Natural killer cell (primary cell): ENCODE measurements around the gene TNFAIP2. TPM values are rescaled to one million over a fixed set of nuclear protein-coding genes. Genes with fewer than 3 reads are reported as not detected.

Source experiments
- ATAC-seq, 3 donors: fragments of 150-1000 bp in 2 of 3; fragments of 200-7000 bp in 1 of 3; cut with Tn5 transposase; 1 replicate in 1 of 3; 2 replicates in 2 of 3; pipeline ENCODE4 v1.10.0; 2021; ENCODE audit warnings: mild to moderate bottlenecking in 2 of 3, moderate library complexity in 2 of 3
- DNase-seq, 2 donors: peaks; one replicate each; pipeline versions ENCODE4 v3.0.0 to v3.0.0-alpha.2; 2013 to 2021; ENCODE audit warnings: mixed read lengths in 1 of 2
- H3K27ac ChIP-seq: one replicate; pipeline ENCODE4 v1.5.1; 2013; ENCODE audit warnings: mild to moderate bottlenecking, low read length
- H3K27me3 ChIP-seq: one replicate; pipeline ENCODE4 v1.6.1; 2013; ENCODE audit warnings: low read length; ENCODE audit not compliant: control insufficient read depth, insufficient read depth
- H3K36me3 ChIP-seq: one replicate; pipeline ENCODE4 v1.6.1; 2013; ENCODE audit warnings: low read length; ENCODE audit not compliant: control insufficient read depth, insufficient read depth
- H3K4me1 ChIP-seq: one replicate; pipeline ENCODE4 v1.6.1; 2013; ENCODE audit warnings: low read length; ENCODE audit not compliant: control insufficient read depth, insufficient read depth
- H3K4me3 ChIP-seq: one replicate; pipeline ENCODE4 v1.5.1; 2013; ENCODE audit warnings: low read length
- H3K9me3 ChIP-seq: one replicate; pipeline ENCODE4 v1.6.1; 2013; ENCODE audit warnings: low read length; ENCODE audit not compliant: control insufficient read depth, insufficient read depth
- H3K27ac Mint-ChIP-seq, 2 donors: one replicate each; pipeline ENCODE4 v1.8.0; 2022; ENCODE audit warnings: mild to moderate bottlenecking in 2 of 2, mixed read lengths in 2 of 2, moderate library complexity in 1 of 2
- H3K27me3 Mint-ChIP-seq, 2 donors: one replicate each; pipeline ENCODE4 v1.8.0; 2022; ENCODE audit warnings: low read depth in 2 of 2, mixed read lengths in 2 of 2
- H3K36me3 Mint-ChIP-seq: one replicate; pipeline ENCODE4 v1.8.0; 2022; ENCODE audit warnings: mixed read lengths
- H3K4me1 Mint-ChIP-seq, 2 donors: one replicate each; pipeline ENCODE4 v1.8.0; 2022; ENCODE audit warnings: mixed read lengths in 2 of 2
- H3K4me3 Mint-ChIP-seq: one replicate; pipeline ENCODE4 v1.8.0; 2022; ENCODE audit warnings: mild to moderate bottlenecking, moderate library complexity, mixed read lengths
- H3K9me3 Mint-ChIP-seq, 2 donors: one replicate each; pipeline ENCODE4 v1.8.0; 2022; ENCODE audit warnings: mixed read lengths in 2 of 2
- WGBS: methylation state at CpG from one replicate; pipeline ENCODE4 v1.1.7; 2013; ENCODE audit warnings: missing lambda C conversion rate; ENCODE audit not compliant: insufficient coverage; 5-methylcytosine and 5-hydroxymethylcytosine counted together
- intact Hi-C: fragments of 100-400 bp; cut with micrococcal nuclease; formaldehyde crosslinking; loops from one replicate; pipeline ENCODE4 v1.14.2; 2022
- total RNA-seq, 4 donors: library from RNA; stranded (reverse); fragments of 120-200 nt in 1 of 4; gene quantifications; one replicate each; pipeline versions ENCODE4 v1.2.3 to v1.2.4, GENCODE V29; 2013 to 2022
- TF ChIP-seq, protein P1 (sequence below): fragments of 200-600 bp; IDR thresholded peaks from one replicate; pipeline ENCODE4 v1.8.0; 2022; ENCODE audit warnings: antibody characterized with exemption

The TNFAIP2 gene
- total RNA-seq, 3 donors from 2014 or later (not counting 1 experiment from before 2014, with no cell fraction given): 14.2 to 89.8 (median 50.1) TPM

DNA sequence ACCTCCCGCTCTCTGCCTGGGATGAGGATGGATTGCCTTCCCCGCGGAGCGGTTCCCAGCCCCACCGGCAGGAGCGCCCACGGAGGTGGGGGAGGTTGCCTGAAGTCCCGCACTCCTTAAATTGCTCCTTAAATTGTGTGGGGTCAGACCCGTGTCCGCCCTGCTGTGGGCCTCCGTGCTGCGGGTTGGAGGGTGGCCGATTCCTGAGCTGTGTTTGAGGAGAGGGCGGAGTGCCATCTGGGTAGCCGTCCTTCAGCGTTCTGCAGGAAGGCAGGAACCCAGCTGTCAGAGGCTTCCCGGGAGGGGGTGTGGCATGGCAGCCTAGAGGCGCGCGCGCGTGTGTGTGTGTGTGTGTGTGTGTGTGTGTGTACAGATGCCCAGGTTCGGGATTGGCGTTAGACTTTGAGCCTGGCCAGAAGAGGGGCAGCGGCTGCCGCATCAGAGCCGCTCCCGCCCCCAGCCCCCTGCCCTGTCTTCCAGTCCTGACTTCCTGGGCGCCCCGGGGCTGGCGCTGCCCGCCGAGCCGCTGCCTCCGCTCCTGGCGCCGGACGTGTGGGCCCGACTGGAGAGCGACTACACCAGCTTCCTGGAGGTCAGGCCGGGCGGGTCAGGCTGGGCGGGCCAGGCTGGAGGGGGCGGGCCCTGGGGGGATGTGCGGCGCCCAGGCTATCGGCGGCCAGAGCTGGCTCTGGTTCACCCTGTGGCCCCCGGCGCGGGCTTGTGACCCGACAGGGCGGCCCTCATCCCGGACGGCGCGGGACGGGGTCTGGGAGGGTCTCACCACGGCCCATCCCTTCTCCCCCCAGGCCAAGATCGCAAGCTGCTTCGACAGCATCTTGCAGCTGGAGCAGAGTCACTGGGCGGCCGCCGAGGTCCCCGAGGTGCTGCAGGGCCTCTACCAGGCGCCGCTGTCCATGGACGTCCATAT lies 19.5 kb upstream of the TNFAIP2 start:
- Histone ChIP-seq H3K27me3 (peaks cover 14% of the 10 kb centered on the region), H3K4me1 (peaks cover 19% of the 10 kb centered on the region), H3K4me3 (no peak overlapping the region), H3K36me3 (no peaks in the 10 kb centered on the region), H3K27ac (no peak overlapping the region), H3K9me3 (no peaks in the 10 kb centered on the region)
- 10% methylated on average over 68 of the region's 68 CpGs for WGBS
- Mint-ChIP-seq H3K36me3 (no peaks in the 10 kb centered on the region), H3K27me3 (peaks cover 11 to 26% of the 10 kb centered on the region in 2 donors), H3K9me3 (no peaks in the 10 kb centered on the region), H3K27ac (no peak overlapping the region), H3K4me1 (peaks cover 6 to 7% of the 10 kb centered on the region in 2 donors), H3K4me3 (no peak overlapping the region)
- intact Hi-C loops: loop anchor here (2.0 kb wide), 1 partner anchor 189 kb away; no protein-coding TSS in a partner anchor
- TF ChIP-seq, protein P1, sequence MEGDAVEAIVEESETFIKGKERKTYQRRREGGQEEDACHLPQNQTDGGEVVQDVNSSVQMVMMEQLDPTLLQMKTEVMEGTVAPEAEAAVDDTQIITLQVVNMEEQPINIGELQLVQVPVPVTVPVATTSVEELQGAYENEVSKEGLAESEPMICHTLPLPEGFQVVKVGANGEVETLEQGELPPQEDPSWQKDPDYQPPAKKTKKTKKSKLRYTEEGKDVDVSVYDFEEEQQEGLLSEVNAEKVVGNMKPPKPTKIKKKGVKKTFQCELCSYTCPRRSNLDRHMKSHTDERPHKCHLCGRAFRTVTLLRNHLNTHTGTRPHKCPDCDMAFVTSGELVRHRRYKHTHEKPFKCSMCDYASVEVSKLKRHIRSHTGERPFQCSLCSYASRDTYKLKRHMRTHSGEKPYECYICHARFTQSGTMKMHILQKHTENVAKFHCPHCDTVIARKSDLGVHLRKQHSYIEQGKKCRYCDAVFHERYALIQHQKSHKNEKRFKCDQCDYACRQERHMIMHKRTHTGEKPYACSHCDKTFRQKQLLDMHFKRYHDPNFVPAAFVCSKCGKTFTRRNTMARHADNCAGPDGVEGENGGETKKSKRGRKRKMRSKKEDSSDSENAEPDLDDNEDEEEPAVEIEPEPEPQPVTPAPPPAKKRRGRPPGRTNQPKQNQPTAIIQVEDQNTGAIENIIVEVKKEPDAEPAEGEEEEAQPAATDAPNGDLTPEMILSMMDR: no peak
- peak in 1 of 2 donors; percentile 19 for DNase-seq
- ATAC-seq: no peak

DNA sequence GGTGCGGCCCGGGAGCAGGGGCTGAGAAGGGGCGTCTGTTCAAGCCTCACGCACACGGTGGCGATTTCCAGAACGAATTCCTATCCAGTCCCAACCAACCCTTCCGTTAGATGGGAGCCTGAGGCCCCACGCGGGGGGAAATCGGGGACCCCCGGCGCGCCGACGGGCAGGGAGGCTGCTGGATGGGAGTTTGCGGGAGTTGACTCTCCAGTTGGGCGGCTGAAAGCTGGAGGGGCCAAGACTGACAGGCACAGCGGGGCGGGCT lies 18.9 kb upstream of the TNFAIP2 start:
- peaks cover 11 to 26% of the 10 kb centered on the region in 2 donors for H3K27me3 Mint-ChIP-seq
- intact Hi-C loops: loop anchor here (2.0 kb wide), 1 partner anchor 188 kb away; no protein-coding TSS in a partner anchor
- no peaks in the 10 kb centered on the region for H3K36me3 Mint-ChIP-seq
- ATAC-seq: no peak
- no peak overlapping the region for H3K27ac Mint-ChIP-seq
- Histone ChIP-seq H3K4me1 (peaks cover 19% of the 10 kb centered on the region), H3K36me3 (no peaks in the 10 kb centered on the region), H3K27ac (no peak overlapping the region), H3K9me3 (no peaks in the 10 kb centered on the region), H3K27me3 (peaks cover 14% of the 10 kb centered on the region), H3K4me3 (no peak overlapping the region)
- DNase-seq: no peak
- peaks cover 6 to 7% of the 10 kb centered on the region in 2 donors for H3K4me1 Mint-ChIP-seq
- no peak overlapping the region for H3K4me3 Mint-ChIP-seq
- H3K9me3 Mint-ChIP-seq: no peaks in the 10 kb centered on the region
- TF ChIP-seq, protein P1: no peak
- WGBS: 16% methylated on average over 20 of the region's 20 CpGs

DNA sequence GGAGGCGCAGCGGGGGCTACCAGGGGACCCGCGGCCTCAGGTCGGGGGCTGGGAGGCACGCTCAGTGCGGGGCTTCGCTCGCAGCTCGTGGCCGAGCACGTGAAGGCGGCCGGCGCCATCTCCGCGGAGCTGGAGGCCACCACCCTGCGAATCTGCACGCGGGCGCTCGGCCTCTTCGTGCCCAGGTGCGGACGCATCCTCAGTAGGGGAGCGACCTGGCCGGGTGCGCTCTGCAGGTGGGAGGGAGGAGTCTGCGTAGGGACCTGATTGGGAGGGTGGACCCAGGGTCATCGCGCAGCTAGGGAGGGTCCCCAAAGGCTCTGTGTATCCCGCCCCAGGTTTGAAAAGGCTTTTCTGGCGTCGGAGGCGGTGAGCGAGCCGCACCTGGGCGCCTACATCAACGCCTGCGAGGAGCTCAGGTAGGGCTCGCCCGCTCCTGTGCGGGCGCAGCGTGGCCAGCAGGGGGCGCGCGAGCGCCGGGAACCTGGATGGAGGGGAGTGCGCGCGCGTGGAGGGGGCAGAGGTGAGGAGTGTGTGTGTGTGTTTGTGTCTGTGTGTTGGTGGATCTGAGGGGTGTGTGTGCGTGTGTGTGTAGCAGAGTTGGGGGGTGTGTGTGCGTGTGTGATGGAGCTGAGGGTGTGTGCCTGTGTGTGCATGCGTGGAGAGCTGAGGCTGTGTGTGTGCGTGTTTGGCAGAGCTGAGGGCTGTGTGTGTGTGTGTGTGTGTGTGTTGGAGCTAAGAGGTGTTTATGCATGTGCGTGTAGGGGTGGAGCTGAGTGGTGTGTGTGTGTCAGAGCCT lies 18.4 kb upstream of the TNFAIP2 start:
- H3K27me3 Mint-ChIP-seq: peaks cover 11 to 26% of the 10 kb centered on the region in 2 donors
- WGBS: 8% methylated on average over 59 of the region's 59 CpGs
- Histone ChIP-seq H3K9me3 (no peaks in the 10 kb centered on the region), H3K27me3 (peaks cover 14% of the 10 kb centered on the region), H3K4me3 (no peak overlapping the region), H3K4me1 (peaks cover 21% of the 10 kb centered on the region), H3K27ac (no peak overlapping the region), H3K36me3 (no peaks in the 10 kb centered on the region)
- no peaks in the 10 kb centered on the region for H3K36me3 Mint-ChIP-seq
- TF ChIP-seq, protein P1: peak; percentile 84
- DNase-seq: peak; percentile 60 to 82
- peaks cover 6 to 7% of the 10 kb centered on the region in 2 donors for H3K4me1 Mint-ChIP-seq
- intact Hi-C loops: loop anchor here (2.0 kb wide), 1 partner anchor 188 kb away; no protein-coding TSS in a partner anchor
- peak; percentile 78 to 89 (median 81) for ATAC-seq
- H3K9me3 Mint-ChIP-seq: no peaks in the 10 kb centered on the region
- no peak overlapping the region for H3K27ac Mint-ChIP-seq
- no peak overlapping the region for H3K4me3 Mint-ChIP-seq
